NCI-H2196 (cell line): Measurements from ENCODE around the gene DNAJC15.

Experiments
- DNase-seq: peaks from one replicate; lab custom pipeline; 2025; ENCODE audit not compliant: unreplicated experiment; lab: John Stamatoyannopoulos, UW

The DNAJC15 gene

DNA sequence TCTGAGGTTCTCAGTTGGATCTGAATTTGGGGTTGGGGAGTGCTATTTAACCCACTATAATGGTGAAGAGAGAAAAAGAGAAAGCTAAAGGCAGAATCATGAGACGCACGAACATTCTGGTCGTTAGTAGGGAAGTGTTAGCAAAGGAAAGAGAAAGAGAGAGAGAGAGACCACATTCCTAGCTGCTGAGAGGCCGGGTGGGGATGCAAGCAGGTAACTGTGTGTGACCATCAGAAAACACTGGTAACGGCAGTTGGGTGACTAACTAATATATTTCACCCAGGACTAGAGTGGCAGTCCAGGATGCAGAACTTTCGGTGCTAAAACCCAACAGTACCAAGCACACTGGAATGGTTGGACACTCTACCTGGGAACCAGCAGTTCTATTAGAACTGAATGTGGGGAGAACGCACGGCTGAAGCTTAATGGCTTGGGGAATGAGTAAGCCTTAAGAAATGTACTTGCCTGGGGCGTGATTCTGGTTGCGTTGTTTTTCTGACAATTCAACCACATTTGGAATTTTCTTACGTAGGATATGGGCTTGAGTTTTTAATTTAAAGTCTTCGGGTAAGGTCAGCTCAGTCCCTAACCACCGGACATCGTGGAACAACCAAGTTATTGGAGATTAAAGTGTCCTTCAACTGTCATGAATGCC lies 130.2 kb downstream of the DNAJC15 start:
- no peak for DNase-seq

DNA sequence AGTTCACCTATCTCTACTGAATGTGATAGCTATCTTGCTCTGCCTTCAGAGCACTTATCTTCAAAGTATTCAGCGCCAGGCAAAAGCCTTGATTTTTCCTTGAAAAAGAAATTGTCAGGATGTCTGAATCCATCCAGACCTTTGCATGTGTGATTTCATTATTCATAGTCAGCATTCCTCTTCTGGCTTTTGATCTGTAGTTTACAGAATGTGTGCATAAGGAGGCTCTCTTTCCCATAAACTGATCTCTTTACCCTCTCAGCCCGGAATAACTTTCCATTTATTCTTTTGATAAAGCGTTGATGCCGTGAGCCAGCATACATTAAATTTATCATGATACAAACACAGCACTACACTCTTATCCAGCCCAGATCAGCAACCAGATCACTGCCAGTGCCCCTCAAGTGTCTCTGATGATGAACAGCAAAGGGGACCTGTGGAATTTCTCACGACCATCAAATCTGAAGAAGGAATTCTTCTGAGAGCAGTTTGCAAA lies 130.8 kb downstream of the DNAJC15 start:
- DNase-seq = no peak

DNA sequence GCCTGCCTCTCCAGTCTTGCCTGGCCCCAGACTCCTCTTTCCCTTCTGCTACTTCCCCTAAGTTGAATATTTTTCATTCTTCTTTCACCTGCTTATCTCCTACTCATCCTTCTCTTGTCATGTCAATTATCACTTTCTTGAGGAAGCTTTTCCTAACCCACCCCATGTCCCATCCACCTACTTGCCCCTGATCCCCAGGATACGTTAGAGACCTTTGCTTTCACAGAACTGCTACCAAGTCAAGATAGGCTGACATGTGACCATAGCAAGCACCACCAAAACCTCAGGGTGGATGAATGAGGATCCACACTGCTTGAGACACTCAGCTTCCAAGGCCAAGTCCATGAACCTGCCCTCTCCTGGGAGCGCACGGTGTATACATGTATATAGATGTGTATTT lies 131.5 kb downstream of the DNAJC15 start:
- no peak for DNase-seq

DNA sequence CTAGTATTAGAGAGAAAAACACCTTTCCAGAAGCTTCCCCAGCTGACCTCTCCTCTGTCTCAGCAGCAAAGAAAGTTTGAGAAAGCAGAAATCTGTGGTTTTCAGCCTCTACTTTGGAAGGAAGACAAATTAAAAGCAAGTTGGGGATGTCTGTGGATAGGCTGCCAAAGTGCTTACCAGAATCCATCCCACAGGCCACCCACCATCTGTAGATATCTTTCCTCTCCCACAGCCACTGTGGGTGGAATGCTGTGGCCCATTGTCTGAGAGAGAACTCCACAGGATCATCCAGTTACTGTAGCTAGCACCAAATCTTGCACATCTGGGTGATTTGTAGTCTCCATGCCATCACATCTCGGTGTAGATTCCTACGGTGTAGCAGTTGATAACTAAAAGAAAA lies 133.5 kb downstream of the DNAJC15 start:
- DNase-seq = no peak

DNA sequence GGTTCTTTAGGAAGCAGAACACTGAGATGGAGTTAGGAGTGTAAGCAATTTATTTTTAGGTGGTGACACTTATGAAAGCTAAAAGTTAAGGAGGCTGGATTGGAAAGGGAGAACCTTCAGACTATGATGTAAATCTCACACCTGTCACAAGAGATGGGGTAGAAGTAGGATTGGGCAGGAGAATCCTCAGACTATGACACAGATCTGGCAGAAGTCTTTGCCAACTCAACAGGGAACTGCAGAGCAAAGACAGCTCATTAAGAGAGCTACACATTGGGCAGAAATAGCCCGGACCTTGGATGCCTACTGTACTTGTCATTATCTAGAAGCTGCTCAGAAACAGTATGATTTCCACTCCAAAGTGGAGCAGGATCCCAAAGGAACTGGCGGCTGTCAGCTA lies 134.4 kb downstream of the DNAJC15 start:
- DNase-seq = no peak

DNA sequence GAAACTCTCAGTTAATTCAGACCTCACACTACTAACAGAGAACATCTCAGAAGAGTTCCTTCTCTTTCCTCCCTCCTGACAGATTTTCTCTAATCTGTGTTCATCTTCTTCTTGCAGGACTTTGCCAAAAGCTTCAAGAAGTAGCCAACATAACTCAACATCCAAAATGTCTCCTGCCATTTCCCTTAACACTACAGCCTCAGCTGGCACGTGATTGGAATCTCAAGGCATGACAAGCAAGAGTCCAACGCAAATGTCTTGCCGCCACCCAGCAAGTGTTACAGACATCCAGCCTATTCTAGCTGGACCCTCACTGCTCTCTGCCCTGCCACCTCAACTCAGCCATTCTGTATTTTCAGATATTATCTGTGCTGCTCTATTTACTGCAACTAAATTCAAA lies 135.1 kb downstream of the DNAJC15 start:
- DNase-seq = no peak

DNA sequence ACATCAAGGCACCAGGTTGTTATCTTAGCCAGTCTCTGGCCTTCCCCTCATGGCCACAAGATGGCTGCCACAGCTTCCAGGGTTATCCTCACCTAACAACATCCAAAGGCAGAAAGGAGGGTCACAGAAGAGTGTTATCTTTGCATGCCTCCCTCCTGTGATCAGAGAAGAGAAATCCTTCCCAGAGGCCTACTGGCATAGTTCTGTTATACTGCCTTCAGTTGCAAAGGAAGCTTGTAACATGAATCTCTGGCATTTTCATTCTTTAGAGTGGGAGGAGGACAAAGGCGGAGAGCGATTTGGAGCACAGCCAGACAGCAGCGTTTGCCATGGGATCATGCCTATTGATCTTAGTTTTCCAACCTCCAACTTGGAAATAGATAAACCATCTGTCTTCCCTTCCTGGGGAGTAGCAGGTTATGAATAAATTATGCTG lies 135.7 kb downstream of the DNAJC15 start:
- no peak for DNase-seq
